GM12801 (cell line): ENCODE data around the gene GPRC5C.

Experiments
- CTCF ChIP-seq: IDR thresholded peaks from one replicate; pipeline ENCODE4 v1.5.1; 2011; ENCODE audit warnings: control low read depth; ENCODE audit not compliant: insufficient read length; ENCODE audit errors: extremely low read depth

Gene GPRC5C

GRCh38 chr17:74439691-74440567, 8.0 kb downstream of the GPRC5C start:
- no peak for TF ChIP-seq CTCF

GRCh38 chr17:74441537-74441936, 9.6 kb downstream of the GPRC5C start:
- no peak for TF ChIP-seq CTCF

- no peak for TF ChIP-seq CTCF
Observed at GRCh38 chr17:74442291-74442669, 10.4 kb downstream of the GPRC5C start.

GRCh38 chr17:74442670-74443515, 11.0 kb downstream of the GPRC5C start:
- TF ChIP-seq CTCF: no peak

GRCh38 chr17:74443516-74444296, 11.8 kb downstream of the GPRC5C start:
- TF ChIP-seq CTCF: no peak

GRCh38 chr17:74444406-74444805, 12.5 kb downstream of the GPRC5C start:
- TF ChIP-seq CTCF: no peak

GRCh38 chr17:74445158-74445557, 13.3 kb downstream of the GPRC5C start:
- TF ChIP-seq CTCF: no peak
